GM18517 (cell line): ENCODE measurements around the gene FOXP1.

Source experiments
- ATAC-seq: cut with Tn5 transposase; IDR thresholded peaks from one replicate; pipeline ENCODE4 v1.9.1; 2021; ENCODE audit warnings: mild to moderate bottlenecking, moderate library complexity; ENCODE audit not compliant: unreplicated experiment

FOXP1 gene

GRCh38 chr3:71587958-71588357 is 4.4 kb upstream of the FOXP1 start:
- ATAC-seq = no peak

- ATAC-seq = no peak
Observed at GRCh38 chr3:71586810-71587242, 3.3 kb upstream of the FOXP1 start.

GRCh38 chr3:71585887-71586809 is 2.6 kb upstream of the FOXP1 start:
- no peak for ATAC-seq

- no peak for ATAC-seq
Observed at GRCh38 chr3:71585131-71585530, 1.6 kb upstream of the FOXP1 start.

GRCh38 chr3:71584394-71585011 is 975 bp upstream of the FOXP1 start:
- no peak for ATAC-seq

GRCh38 chr3:71582612-71583565 is 639 bp downstream of the FOXP1 start:
- no peak for ATAC-seq

- no peak for ATAC-seq
Observed at GRCh38 chr3:71582036-71582611, 1.4 kb downstream of the FOXP1 start.

GRCh38 chr3:71581457-71582035 is 2.0 kb downstream of the FOXP1 start:
- no peak for ATAC-seq

- ATAC-seq = no peak
Observed at GRCh38 chr3:71580636-71581456, 2.7 kb downstream of the FOXP1 start.

- ATAC-seq = no peak
Observed at GRCh38 chr3:71579935-71580406, 3.6 kb downstream of the FOXP1 start.

- ATAC-seq = no peak
Observed at GRCh38 chr3:71579326-71579934, 4.1 kb downstream of the FOXP1 start.

- no peak for ATAC-seq
Observed at GRCh38 chr3:71578054-71578751, 5.3 kb downstream of the FOXP1 start.

- ATAC-seq = no peak
Observed at GRCh38 chr3:71577011-71577410, 6.5 kb downstream of the FOXP1 start.

- no peak for ATAC-seq
Observed at GRCh38 chr3:71575433-71575832, 8.1 kb downstream of the FOXP1 start.

GRCh38 chr3:71573181-71573580 is 10.3 kb downstream of the FOXP1 start:
- ATAC-seq = no peak

GRCh38 chr3:71570546-71570945 is 13.0 kb downstream of the FOXP1 start:
- ATAC-seq = no peak

- peak; percentile 34 for ATAC-seq
Observed at GRCh38 chr3:71568207-71568606, 15.3 kb downstream of the FOXP1 start.

GRCh38 chr3:71566776-71567175 is 16.8 kb downstream of the FOXP1 start:
- no peak for ATAC-seq
